H1 (cell line): ENCODE data around the gene R3HCC1L.

Source experiments
- BRCA1 ChIP-seq: IDR thresholded peaks from 2 replicates; pipeline ENCODE4 v1.6.1; 2012; ENCODE audit warnings: low read depth, low read length, improper control_type of control experiment
- CBX5 ChIP-seq: fragments of 300-800, 300-1000 bp; sonication (generic); IDR thresholded peaks from 2 replicates; pipeline ENCODE4 v1.7.1; 2016; ENCODE audit warnings: antibody characterized with exemption, low read length, low read depth
- CBX8 ChIP-seq: fragments of 300-800, 300-1000 bp; sonication (generic); IDR thresholded peaks from 2 replicates; pipeline ENCODE4 v1.7.1; 2016; ENCODE audit warnings: low read depth, low read length, borderline replicate concordance
- CHD2 ChIP-seq: IDR thresholded peaks from 2 replicates; pipeline ENCODE4 v1.6.1; 2012; ENCODE audit warnings: low read length, improper control_type of control experiment
- EGR1 ChIP-seq: IDR thresholded peaks from 2 replicates; pipeline ENCODE4 v1.6.1; 2011; ENCODE audit warnings: low read depth, low read length, borderline replicate concordance
- EP300 ChIP-seq, 2 experiments: IDR thresholded peaks; 1 replicate in 1 of 2; 2 replicates in 1 of 2; pipeline ENCODE4 v1.6.1; 2011 to 2012; ENCODE audit warnings: low read depth in 2 of 2, low read length in 2 of 2, mild to moderate bottlenecking in 2 of 2, borderline replicate concordance in 1 of 2, inconsistent platforms in 1 of 2, moderate library complexity in 1 of 2
- GABPA ChIP-seq: IDR thresholded peaks from 2 replicates; pipeline ENCODE4 v1.6.1; 2011; ENCODE audit warnings: mild to moderate bottlenecking, low read length, moderate library complexity, borderline replicate concordance; ENCODE audit not compliant: insufficient read depth
- MAX ChIP-seq: IDR thresholded peaks from 2 replicates; pipeline ENCODE4 v1.6.1; 2012; ENCODE audit warnings: inconsistent platforms
- POLR2A ChIP-seq, 2 experiments: IDR thresholded peaks; 1 replicate in 1 of 2; 2 replicates in 1 of 2; pipeline ENCODE4 v1.6.1; 2011; ENCODE audit warnings: low read depth in 2 of 2, low read length in 2 of 2, mild to moderate bottlenecking in 2 of 2; ENCODE audit errors: control extremely low read depth in 1 of 2
- SP1 ChIP-seq: IDR thresholded peaks from 2 replicates; pipeline ENCODE4 v1.6.1; 2011; ENCODE audit warnings: low read depth, low read length
- YY1 ChIP-seq: IDR thresholded peaks from 2 replicates; pipeline ENCODE4 v1.6.1; 2011; ENCODE audit warnings: low read depth, mild to moderate bottlenecking, low read length
- TF ChIP-seq, protein P1 (sequence below), 3 experiments: IDR thresholded peaks; 1 replicate in 2 of 3; 2 replicates in 1 of 3; pipeline versions ENCODE4 v1.5.1 to v1.6.1; 2011; ENCODE audit warnings: low read length in 3 of 3, mild to moderate bottlenecking in 3 of 3, inconsistent platforms in 2 of 3, low read depth in 1 of 3, moderate library complexity in 1 of 3; ENCODE audit not compliant: insufficient read depth in 1 of 3; ENCODE audit errors: control extremely low read depth in 1 of 3

GRCh38 chr10:98128802-98129201 is 5.7 kb upstream of the R3HCC1L start:
- TF ChIP-seq, protein P1, sequence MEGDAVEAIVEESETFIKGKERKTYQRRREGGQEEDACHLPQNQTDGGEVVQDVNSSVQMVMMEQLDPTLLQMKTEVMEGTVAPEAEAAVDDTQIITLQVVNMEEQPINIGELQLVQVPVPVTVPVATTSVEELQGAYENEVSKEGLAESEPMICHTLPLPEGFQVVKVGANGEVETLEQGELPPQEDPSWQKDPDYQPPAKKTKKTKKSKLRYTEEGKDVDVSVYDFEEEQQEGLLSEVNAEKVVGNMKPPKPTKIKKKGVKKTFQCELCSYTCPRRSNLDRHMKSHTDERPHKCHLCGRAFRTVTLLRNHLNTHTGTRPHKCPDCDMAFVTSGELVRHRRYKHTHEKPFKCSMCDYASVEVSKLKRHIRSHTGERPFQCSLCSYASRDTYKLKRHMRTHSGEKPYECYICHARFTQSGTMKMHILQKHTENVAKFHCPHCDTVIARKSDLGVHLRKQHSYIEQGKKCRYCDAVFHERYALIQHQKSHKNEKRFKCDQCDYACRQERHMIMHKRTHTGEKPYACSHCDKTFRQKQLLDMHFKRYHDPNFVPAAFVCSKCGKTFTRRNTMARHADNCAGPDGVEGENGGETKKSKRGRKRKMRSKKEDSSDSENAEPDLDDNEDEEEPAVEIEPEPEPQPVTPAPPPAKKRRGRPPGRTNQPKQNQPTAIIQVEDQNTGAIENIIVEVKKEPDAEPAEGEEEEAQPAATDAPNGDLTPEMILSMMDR (IDR thresholded peaks at IDR 0.05; ENCODE audit: control extremely low read depth in 1 of 3, insufficient read depth in 1 of 3, low read depth in 1 of 3, low read length in 3 of 3) = no peak
- TF ChIP-seq CBX5 = no peak
- no peak for TF ChIP-seq BRCA1
- no peak for TF ChIP-seq MAX
- TF ChIP-seq SP1 = no peak
- no peak for TF ChIP-seq CBX8
- no peak for TF ChIP-seq GABPA
- no peak for TF ChIP-seq EGR1
- TF ChIP-seq POLR2A (IDR thresholded peaks at IDR 0.05; ENCODE audit: control extremely low read depth in 1 of 2, low read depth in 2 of 2, low read length in 2 of 2) = no peak
- no peak for TF ChIP-seq YY1
- TF ChIP-seq EP300 (IDR thresholded peaks at IDR 0.05; ENCODE audit: borderline replicate concordance in 1 of 2, low read depth in 2 of 2, low read length in 2 of 2) = no peak
- no peak for TF ChIP-seq CHD2
